GM12872 (cell line): Measurements from ENCODE around the gene HSPA12B.

Experiments
- CTCF ChIP-seq: IDR thresholded peaks from 3 replicates; pipeline ENCODE4 v1.5.1; 2011; ENCODE audit warnings: low read depth, mild to moderate bottlenecking, low read length, moderate library complexity; ENCODE audit not compliant: insufficient read depth

HSPA12B gene

GRCh38 chr20:3691306-3691705 is 41.2 kb upstream of the HSPA12B start:
- no peak for TF ChIP-seq CTCF

- TF ChIP-seq CTCF: no peak
Observed at GRCh38 chr20:3691897-3692296, 40.6 kb upstream of the HSPA12B start.

- no peak for TF ChIP-seq CTCF
Observed at GRCh38 chr20:3692706-3693294, 39.7 kb upstream of the HSPA12B start.

- no peak for TF ChIP-seq CTCF
Observed at GRCh38 chr20:3693376-3693775, 39.1 kb upstream of the HSPA12B start.

- TF ChIP-seq CTCF: no peak
Observed at GRCh38 chr20:3694864-3695263, 37.6 kb upstream of the HSPA12B start.

GRCh38 chr20:3696200-3696599 is 36.3 kb upstream of the HSPA12B start:
- TF ChIP-seq CTCF: peak; percentile 45; the same call in 2 of the 3 replicates

- TF ChIP-seq CTCF: no peak
Observed at GRCh38 chr20:3696745-3697587, 35.5 kb upstream of the HSPA12B start.
